Astrocyte (in vitro differentiated cells and primary cell): ENCODE measurements around the gene CRYAA. TPM values are rescaled to one million over a fixed set of nuclear protein-coding genes. Genes with fewer than 3 reads are reported as not detected.

Experiments
- DNase-seq: peaks from one replicate; pipeline ENCODE4 v3.0.0-alpha.2; 2010; ENCODE audit warnings: low read depth
- FAIRE-seq: peaks from 2 replicates; lab custom pipeline; 2011; peaks lifted over from hg19 to GRCh38; lab: Jason Lieb, UNC
- H2AFZ ChIP-seq: 2 replicates; pipeline ENCODE4 v1.6.0; 2012; ENCODE audit warnings: low read depth, low read length, inconsistent platforms
- H3K27ac ChIP-seq: 2 replicates; pipeline ENCODE4 v1.5.1; 2011; ENCODE audit warnings: low read depth, low read length, inconsistent platforms
- H3K27me3 ChIP-seq: 2 replicates; pipeline ENCODE4 v1.6.0; 2011; ENCODE audit warnings: low read length, inconsistent platforms; ENCODE audit not compliant: insufficient read depth
- H3K36me3 ChIP-seq: 2 replicates; pipeline ENCODE4 v1.5.1; 2011; ENCODE audit warnings: low read length, inconsistent platforms; ENCODE audit not compliant: insufficient read depth
- H3K4me1 ChIP-seq: 2 replicates; pipeline ENCODE4 v1.5.1; 2011; ENCODE audit warnings: low read length, inconsistent platforms; ENCODE audit not compliant: insufficient read depth
- H3K4me2 ChIP-seq: 2 replicates; pipeline ENCODE4 v1.6.0; 2012; ENCODE audit warnings: low read length, inconsistent platforms
- H3K4me3 ChIP-seq: 2 replicates; pipeline ENCODE4 v1.5.1; 2011; ENCODE audit warnings: low read depth, mild to moderate bottlenecking, low read length, inconsistent platforms; ENCODE audit not compliant: insufficient read depth
- H3K79me2 ChIP-seq: 2 replicates; pipeline ENCODE4 v1.6.0; 2012; ENCODE audit warnings: mild to moderate bottlenecking, low read length, inconsistent platforms; ENCODE audit not compliant: insufficient read depth
- H3K9ac ChIP-seq: 2 replicates; pipeline ENCODE4 v1.6.0; 2012; ENCODE audit warnings: mild to moderate bottlenecking, low read length, inconsistent platforms
- H3K9me3 ChIP-seq: 2 replicates; pipeline ENCODE4 v1.5.1; 2012; ENCODE audit warnings: low read depth, mild to moderate bottlenecking, low read length, inconsistent platforms; ENCODE audit not compliant: insufficient read depth
- H4K20me1 ChIP-seq: 2 replicates; pipeline ENCODE4 v1.6.0; 2012; ENCODE audit warnings: low read length, inconsistent platforms; ENCODE audit not compliant: insufficient read depth
- H3K27ac Mint-ChIP-seq: one replicate; pipeline ENCODE4 v1.8.0; 2021; ENCODE audit warnings: mild to moderate bottlenecking, mixed read lengths; ENCODE audit not compliant: unreplicated experiment
- H3K27me3 Mint-ChIP-seq: one replicate; pipeline ENCODE4 v1.8.0; 2021; ENCODE audit warnings: low read depth, mixed read lengths; ENCODE audit not compliant: unreplicated experiment
- H3K36me3 Mint-ChIP-seq: one replicate; pipeline ENCODE4 v1.8.0; 2021; ENCODE audit warnings: low read depth, mixed read lengths; ENCODE audit not compliant: unreplicated experiment
- H3K4me1 Mint-ChIP-seq: one replicate; pipeline ENCODE4 v1.8.0; 2021; ENCODE audit warnings: low read depth, mixed read lengths; ENCODE audit not compliant: unreplicated experiment
- H3K4me3 Mint-ChIP-seq: one replicate; pipeline ENCODE4 v1.8.0; 2021; ENCODE audit warnings: mild to moderate bottlenecking, moderate library complexity, mixed read lengths; ENCODE audit not compliant: unreplicated experiment
- H3K9me3 Mint-ChIP-seq: one replicate; pipeline ENCODE4 v1.8.0; 2021; ENCODE audit warnings: mild to moderate bottlenecking, mixed read lengths; ENCODE audit not compliant: unreplicated experiment
- CTCF ChIP-seq: IDR thresholded peaks from 2 replicates; pipeline ENCODE4 v1.5.1; 2011; ENCODE audit warnings: low read depth, mild to moderate bottlenecking, inconsistent platforms, low read length, moderate library complexity; ENCODE audit not compliant: insufficient read depth
- EZH2 ChIP-seq: IDR thresholded peaks from 2 replicates; pipeline ENCODE4 v1.6.1; 2012; ENCODE audit warnings: mild to moderate bottlenecking, low read length, inconsistent platforms; ENCODE audit not compliant: insufficient read depth
- total RNA-seq: library from RNA; stranded (reverse); gene quantifications from 2 replicates; pipeline ENCODE4 v1.2.1, GENCODE V29; 2021

Gene CRYAA
- total RNA-seq, 1 donor from 2014 or later, result not detected

- TF ChIP-seq EZH2 (no peak), CTCF (no peak)
Measured at GRCh38 chr21:43192501-43193081, 23.8 kb downstream of the CRYAA start.

DNA sequence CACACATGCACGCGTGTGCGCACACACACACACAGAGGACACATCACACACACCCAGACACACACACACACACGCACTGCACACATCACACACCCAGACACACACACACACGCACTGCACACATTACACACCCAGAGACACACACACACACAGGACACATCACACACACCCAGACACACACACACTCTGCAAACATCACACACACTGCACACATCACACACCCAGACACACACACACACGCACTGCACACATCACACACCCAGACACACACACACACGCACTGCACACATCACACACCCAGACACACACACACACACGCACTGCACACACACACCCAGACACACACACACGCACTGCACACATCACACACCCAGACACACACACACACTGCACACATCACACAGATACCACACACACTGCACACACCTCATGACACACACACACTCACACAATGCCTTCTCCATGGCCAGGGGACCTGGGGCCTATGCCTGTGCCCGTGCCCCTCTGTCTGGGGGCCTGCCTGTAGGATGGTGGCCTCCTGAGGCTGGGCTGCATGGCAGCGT is 24.4 kb downstream of the CRYAA start:
- Mint-ChIP-seq H3K4me3 (no peak overlapping the region), H3K27me3 (peaks cover 20% of the 10 kb centered on the region), H3K27ac (no peak overlapping the region), H3K36me3 (no peaks in the 10 kb centered on the region), H3K4me1 (peaks cover 31% of the 10 kb centered on the region), H3K9me3 (peaks cover 8% of the 10 kb centered on the region)
- Histone ChIP-seq H3K4me2 (no peak overlapping the region), H3K9me3 (no peaks in the 10 kb centered on the region), H3K4me3 (no peak overlapping the region), H3K4me1 (peaks cover 20% of the 10 kb centered on the region), H3K36me3 (no peaks in the 10 kb centered on the region), H3K27ac (no peak overlapping the region), H4K20me1 (no peaks in the 10 kb centered on the region), H3K9ac (no peak overlapping the region), H3K27me3 (peaks cover 18% of the 10 kb centered on the region), H3K79me2 (no peaks in the 10 kb centered on the region), H2AFZ (no peak overlapping the region)
- TF ChIP-seq EZH2 (no peak), CTCF (no peak)
- DNase-seq (no peak), FAIRE-seq (no peak)

More at GRCh38 chr21:43192501-43193081, 23.8 kb downstream of the CRYAA start:
- peaks cover 7% of the 10 kb centered on the region for H3K9me3 Mint-ChIP-seq
- Histone ChIP-seq H3K9ac (no peak overlapping the region), H3K79me2 (no peaks in the 10 kb centered on the region), H3K36me3 (no peaks in the 10 kb centered on the region), H3K27ac (no peak overlapping the region), H3K4me3 (no peak overlapping the region), H3K9me3 (no peaks in the 10 kb centered on the region), H3K4me1 (peaks cover 22% of the 10 kb centered on the region), H4K20me1 (no peaks in the 10 kb centered on the region), H3K27me3 (peaks cover 18% of the 10 kb centered on the region), H2AFZ (no peak overlapping the region), H3K4me2 (no peak overlapping the region)
- H3K27ac Mint-ChIP-seq, result peak overlapping the region; percentile 26
- H3K4me3 Mint-ChIP-seq, result peak overlapping the region; percentile 50
- no peak for FAIRE-seq
- peaks cover 20% of the 10 kb centered on the region for H3K27me3 Mint-ChIP-seq
- peaks cover 32% of the 10 kb centered on the region for H3K4me1 Mint-ChIP-seq
- H3K36me3 Mint-ChIP-seq, result no peaks in the 10 kb centered on the region
- DNase-seq, result no peak
